IMR-90 (cell line): ENCODE results near the gene OR5B3. TPM values are rescaled to one million over a fixed set of nuclear protein-coding genes. Genes with fewer than 3 reads are reported as not detected.

Experiments used
- ATAC-seq: fragments of 200-7000 bp; cut with Tn5 transposase; 2 replicates; pipeline ENCODE4 v1.9.1; 2020; ENCODE audit warnings: low read depth, mild to moderate bottlenecking, moderate library complexity
- BruUV-seq: library from RNA; stranded (reverse); fragments of 400-500 nt; replicated peaks from 2 replicates; lab custom pipeline; 2021; lab: Mats Ljungman, UMichigan
- CTCF ChIA-PET: fragments of 300-600 bp; formaldehyde crosslinking; extraction: SDS; loops from one replicate; lab custom pipeline; 2021; ENCODE audit warnings: antibody characterized with exemption; lab: Yijun Ruan, JAX
- POLR2A ChIA-PET: fragments of 300-600 bp; sonication (Branson Sonifier 250); formaldehyde crosslinking; loops from one replicate; lab custom pipeline; 2022; ENCODE audit warnings: antibody characterized with exemption; ENCODE audit not compliant: unreplicated experiment; lab: Charles Lee
- DNase-seq: peaks from one replicate; pipeline ENCODE4 v3.0.0; 2013
- H2AFZ ChIP-seq: replicated peaks from 2 replicates; pipeline ENCODE3; 2013; ENCODE audit warnings: low read length, mild to moderate bottlenecking; ENCODE audit not compliant: poor library complexity
- H2AK5ac ChIP-seq: 2 replicates; pipeline ENCODE4 v1.6.1; 2013; ENCODE audit warnings: low read depth, low read length, inconsistent platforms
- H2AK9ac ChIP-seq: replicated peaks from 2 replicates; pipeline ENCODE3; 2013; ENCODE audit warnings: mild to moderate bottlenecking, low read depth, low read length, moderate library complexity; ENCODE audit not compliant: poor library complexity
- H2BK120ac ChIP-seq: 2 replicates; pipeline ENCODE4 v1.6.1; 2013; ENCODE audit warnings: low read depth, low read length, inconsistent platforms
- H2BK15ac ChIP-seq: 3 replicates; pipeline ENCODE4 v1.6.1; 2013; ENCODE audit warnings: low read depth, low read length, inconsistent platforms
- H2BK20ac ChIP-seq: 2 replicates; pipeline ENCODE4 v1.6.1; 2013; ENCODE audit warnings: low read depth, mild to moderate bottlenecking, inconsistent platforms, low read length, moderate library complexity
- H2BK5ac ChIP-seq: 2 replicates; pipeline ENCODE4 v1.6.1; 2013; ENCODE audit warnings: mild to moderate bottlenecking, low read depth, low read length, inconsistent platforms; ENCODE audit not compliant: poor library complexity, severe bottlenecking
- H3K14ac ChIP-seq: replicated peaks from 2 replicates; pipeline ENCODE4 v1.6.1; 2013; ENCODE audit warnings: low read depth, low read length, inconsistent platforms
- H3K18ac ChIP-seq: 2 replicates; pipeline ENCODE4 v1.6.1; 2013; ENCODE audit warnings: low read depth, low read length, control low read depth
- H3K23ac ChIP-seq: 2 replicates; pipeline ENCODE4 v1.6.1; 2013; ENCODE audit warnings: low read depth, low read length, inconsistent platforms
- H3K27ac ChIP-seq: 2 replicates; pipeline ENCODE4 v1.5.1; 2013; ENCODE audit warnings: mild to moderate bottlenecking, control low read depth, low read length; ENCODE audit not compliant: insufficient read depth
- H3K27me3 ChIP-seq: 2 replicates; pipeline ENCODE4 v1.6.1; 2013; ENCODE audit warnings: low read length; ENCODE audit not compliant: control insufficient read depth, insufficient read depth
- H3K36me3 ChIP-seq: 2 replicates; pipeline ENCODE4 v1.6.1; 2013; ENCODE audit warnings: low read length, mixed read lengths; ENCODE audit not compliant: control insufficient read depth, insufficient read depth
- H3K4ac ChIP-seq: 2 replicates; pipeline ENCODE4 v1.6.1; 2013; ENCODE audit warnings: low read depth, low read length, inconsistent platforms
- H3K4me1 ChIP-seq: 2 replicates; pipeline ENCODE4 v1.6.1; 2013; ENCODE audit warnings: low read length, mixed read lengths; ENCODE audit not compliant: control insufficient read depth, insufficient read depth
- H3K4me2 ChIP-seq: 2 replicates; pipeline ENCODE4 v1.6.1; 2013; ENCODE audit warnings: low read depth, mild to moderate bottlenecking, control low read depth, low read length, moderate library complexity
- H3K4me3 ChIP-seq: 2 replicates; pipeline ENCODE4 v1.5.1; 2013; ENCODE audit warnings: low read depth, mild to moderate bottlenecking, control low read depth, low read length, moderate library complexity; ENCODE audit not compliant: insufficient read depth
- H3K56ac ChIP-seq: 2 replicates; pipeline ENCODE4 v1.6.1; 2013; ENCODE audit warnings: low read length, inconsistent platforms; ENCODE audit not compliant: insufficient read depth; ENCODE audit errors: extremely low read depth
- H3K79me1 ChIP-seq, 2 experiments: 2 replicates each; pipeline ENCODE4 v1.6.1; 2013; ENCODE audit warnings: low read length in 2 of 2, inconsistent platforms in 1 of 2, low read depth in 1 of 2
- H3K9ac ChIP-seq: 2 replicates; pipeline ENCODE4 v1.6.1; 2013; ENCODE audit warnings: low read depth, low read length, control low read depth
- H3K9me1 ChIP-seq: 2 replicates; pipeline ENCODE4 v1.6.1; 2013; ENCODE audit warnings: low read length, inconsistent platforms; ENCODE audit not compliant: insufficient read depth
- H3K9me3 ChIP-seq: 2 replicates; pipeline ENCODE4 v1.6.1; 2013; ENCODE audit warnings: low read length; ENCODE audit not compliant: control insufficient read depth, insufficient read depth
- H4K20me1 ChIP-seq: 2 replicates; pipeline ENCODE4 v1.6.1; 2013; ENCODE audit warnings: low read length, inconsistent platforms; ENCODE audit not compliant: insufficient read depth
- H4K5ac ChIP-seq: 2 replicates; pipeline ENCODE4 v1.6.1; 2013; ENCODE audit warnings: mild to moderate bottlenecking, low read depth, low read length, control low read depth
- H4K8ac ChIP-seq, 2 experiments: 2 replicates each; pipeline ENCODE4 v1.6.1; 2013; ENCODE audit warnings: low read depth in 2 of 2, low read length in 2 of 2, control low read depth in 1 of 2, inconsistent platforms in 1 of 2
- H4K91ac ChIP-seq: 2 replicates; pipeline ENCODE4 v1.6.1; 2013; ENCODE audit warnings: low read depth, low read length, inconsistent platforms; ENCODE audit not compliant: insufficient read depth
- NFE2L2 ChIP-seq: fragments of 150-350 bp; IDR thresholded peaks from 2 replicates; pipeline ENCODE4 v1.6.1; 2016; ENCODE audit warnings: low read depth, mild to moderate bottlenecking, low read length
- RAD21 ChIP-seq: IDR thresholded peaks from 2 replicates; pipeline ENCODE4 v1.6.1; 2012; ENCODE audit warnings: low read length, improper control_type of control experiment
- RFX5 ChIP-seq: IDR thresholded peaks from 2 replicates; pipeline ENCODE4 v1.8.0; 2012; ENCODE audit warnings: low read depth, mild to moderate bottlenecking, low read length, moderate library complexity
- USF2 ChIP-seq: fragments of 150-350 bp; IDR thresholded peaks from 2 replicates; pipeline ENCODE4 v1.6.1; 2017; ENCODE audit warnings: mild to moderate bottlenecking, antibody characterized with exemption, low read length, low read depth
- WGBS, 2 experiments: methylation state at CpG; one replicate each; pipeline versions ENCODE4 v1.1.5 to v1.1.7; 2013; ENCODE audit warnings: missing lambda C conversion rate in 2 of 2; ENCODE audit not compliant: insufficient read length in 1 of 2; ENCODE audit errors: extremely low coverage in 2 of 2; 5-methylcytosine and 5-hydroxymethylcytosine counted together
- dilution Hi-C: fragments of 300-500 bp; cut with HindIII; formaldehyde crosslinking; loops from one replicate; pipeline ENCODE4 v1.14.3; 2018; ENCODE audit warnings: low sequenced_read_pairs; ENCODE audit not compliant: unreplicated experiment
- in situ Hi-C: fragments of 300-500 bp; cut with MboI; formaldehyde crosslinking; loops from 3 replicates; pipeline ENCODE4 v1.14.3; 2019; ENCODE audit warnings: low sequenced_read_pairs, inconsistent platforms, mixed read lengths
- intact Hi-C: fragments of 100-400 bp; cut with micrococcal nuclease; formaldehyde crosslinking; loops from 2 replicates; pipeline ENCODE4 v1.10.0; 2022
- polyA plus RNA-seq, 3 experiments: library from polyadenylated mRNA; depleted of rRNA; stranded (reverse); fragments of >200 nt; gene quantifications; 2 replicates each; pipeline ENCODE4 v1.2.3, GENCODE V29; 2012; ENCODE audit warnings: low replicate concordance in 1 of 3
- total RNA-seq: library from RNA; depleted of rRNA; stranded (reverse); fragments of >200 nt; gene quantifications from 2 replicates; pipeline ENCODE4 v1.2.3, GENCODE V29; 2012
- TF ChIP-seq, protein P1 (sequence below): conservative IDR thresholded peaks from 2 replicates; pipeline ENCODE4 v1.5.1; 2012; ENCODE audit warnings: mild to moderate bottlenecking, low read depth, low read length, improper control_type of control experiment

OR5B3 gene
- total and polyA plus RNA-seq, 2 of the 4 experiments (the other 2 are of a cell fraction) = not detected

- no peak overlapping the region for H4K5ac ChIP-seq
- no peak overlapping the region for H3K4ac ChIP-seq
- dilution Hi-C loops = no loop called here
- H3K18ac ChIP-seq = no peak overlapping the region
- H3K9me1 ChIP-seq = no peaks in the 10 kb centered on the region
- WGBS, 2 experiments = no CpG with 5 or more reads among the region's 4 CpGs
- no peak overlapping the region for H2BK20ac ChIP-seq
- H2BK5ac ChIP-seq = no peak overlapping the region
- no peak overlapping the region for H3K14ac ChIP-seq
- no peaks in the 10 kb centered on the region for H3K27me3 ChIP-seq
- H4K20me1 ChIP-seq = no peaks in the 10 kb centered on the region
- H4K91ac ChIP-seq = no peak overlapping the region
- no peak overlapping the region for H2AFZ ChIP-seq
- ATAC-seq (no peak), DNase-seq (no peak)
- no peak overlapping the region for H3K27ac ChIP-seq
- no peak overlapping the region for H2AK5ac ChIP-seq
- H3K36me3 ChIP-seq = no peaks in the 10 kb centered on the region
- POLR2A ChIA-PET = no interaction called here
- no TSS peak for BruUV-seq
- no peak overlapping the region for H2AK9ac ChIP-seq
- no peak overlapping the region for H2BK120ac ChIP-seq
- in situ Hi-C loops = no loop called here
- CTCF ChIA-PET = no interaction called here
- TF ChIP-seq RFX5 (no peak), RAD21 (no peak), NFE2L2 (no peak), USF2 (no peak)
- TF ChIP-seq, protein P1, sequence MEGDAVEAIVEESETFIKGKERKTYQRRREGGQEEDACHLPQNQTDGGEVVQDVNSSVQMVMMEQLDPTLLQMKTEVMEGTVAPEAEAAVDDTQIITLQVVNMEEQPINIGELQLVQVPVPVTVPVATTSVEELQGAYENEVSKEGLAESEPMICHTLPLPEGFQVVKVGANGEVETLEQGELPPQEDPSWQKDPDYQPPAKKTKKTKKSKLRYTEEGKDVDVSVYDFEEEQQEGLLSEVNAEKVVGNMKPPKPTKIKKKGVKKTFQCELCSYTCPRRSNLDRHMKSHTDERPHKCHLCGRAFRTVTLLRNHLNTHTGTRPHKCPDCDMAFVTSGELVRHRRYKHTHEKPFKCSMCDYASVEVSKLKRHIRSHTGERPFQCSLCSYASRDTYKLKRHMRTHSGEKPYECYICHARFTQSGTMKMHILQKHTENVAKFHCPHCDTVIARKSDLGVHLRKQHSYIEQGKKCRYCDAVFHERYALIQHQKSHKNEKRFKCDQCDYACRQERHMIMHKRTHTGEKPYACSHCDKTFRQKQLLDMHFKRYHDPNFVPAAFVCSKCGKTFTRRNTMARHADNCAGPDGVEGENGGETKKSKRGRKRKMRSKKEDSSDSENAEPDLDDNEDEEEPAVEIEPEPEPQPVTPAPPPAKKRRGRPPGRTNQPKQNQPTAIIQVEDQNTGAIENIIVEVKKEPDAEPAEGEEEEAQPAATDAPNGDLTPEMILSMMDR = no peak
- H3K9ac ChIP-seq = no peak overlapping the region
- H3K56ac ChIP-seq = no peak overlapping the region
- H3K4me1 ChIP-seq = peaks cover 2% of the 10 kb centered on the region; the same call in 1 of the 2 replicates
- H3K79me1 ChIP-seq = no peaks in the 10 kb centered on the region
- H3K4me2 ChIP-seq = no peak overlapping the region
- no peak overlapping the region for H4K8ac ChIP-seq
- no peak overlapping the region for H3K4me3 ChIP-seq
- no peak overlapping the region for H2BK15ac ChIP-seq
- peaks cover 13% of the 10 kb centered on the region; the same call in 1 of the 2 replicates for H3K9me3 ChIP-seq
- intact Hi-C loops = no loop called here
- no peak overlapping the region for H3K23ac ChIP-seq
Measured at GRCh38 chr11:58438486-58438885, 31.8 kb upstream of the OR5B3 start.
